PC-3 (cell line): ENCODE results near the gene GMNC. TPM values are rescaled to one million over a fixed set of nuclear protein-coding genes. Genes with fewer than 3 reads are reported as not detected.
A peak's percentile ranks its signal among the peaks of the same experiment; 100 is the strongest.

Source experiments
- ATAC-seq: fragments of 200-7000 bp; cut with Tn5 transposase; 2 replicates; pipeline ENCODE4 v1.9.1; 2020; ENCODE audit warnings: mild to moderate bottlenecking, moderate library complexity
- BruUV-seq: library from RNA; stranded (reverse); fragments of 400-500 nt; replicated peaks from 2 replicates; lab custom pipeline; 2021; lab: Mats Ljungman, UMichigan
- CTCF ChIA-PET: fragments of 300-600 bp; sonication (Branson Sonifier 250); formaldehyde crosslinking; loops from one replicate; lab custom pipeline; 2022; ENCODE audit warnings: antibody characterized with exemption; lab: Charles Lee
- POLR2A ChIA-PET: fragments of 300-600 bp; sonication (Branson Sonifier 250); formaldehyde crosslinking; loops from one replicate; lab custom pipeline; 2022; ENCODE audit warnings: antibody characterized with exemption; ENCODE audit not compliant: unreplicated experiment; lab: Charles Lee
- DNase-seq: peaks from one replicate; pipeline ENCODE4 v3.0.0-alpha.2; 2015
- H2AFZ ChIP-seq: fragments of 300-600 bp; sonication (generic); 2 replicates; pipeline ENCODE4 v1.6.0; 2016; ENCODE audit warnings: antibody characterized with exemption, low read length
- H3F3A ChIP-seq: fragments of 300-600 bp; sonication (generic); one replicate; pipeline ENCODE4 v1.6.0; 2017; ENCODE audit warnings: antibody characterized with exemption, low read length, control low read depth, mild to moderate bottlenecking; ENCODE audit not compliant: unreplicated experiment
- H3K27ac ChIP-seq: fragments of 300-600 bp; sonication (generic); 2 replicates; pipeline ENCODE4 v1.5.1; 2016; ENCODE audit warnings: mild to moderate bottlenecking, low read length
- H3K27me3 ChIP-seq: fragments of 300-600 bp; sonication (generic); 2 replicates; pipeline ENCODE4 v1.6.1; 2016; ENCODE audit warnings: low read length, mixed read lengths
- H3K36me3 ChIP-seq: fragments of 300-600 bp; sonication (generic); 2 replicates; pipeline ENCODE4 v1.6.1; 2016; ENCODE audit warnings: low read depth, mixed run types, low read length, mixed read lengths
- H3K4me1 ChIP-seq: fragments of 300-600 bp; sonication (generic); 2 replicates; pipeline ENCODE4 v1.5.1; 2016; ENCODE audit warnings: low read length; ENCODE audit not compliant: insufficient read depth
- H3K4me2 ChIP-seq: fragments of 300-600 bp; sonication (generic); 2 replicates; pipeline ENCODE4 v1.6.0; 2016; ENCODE audit warnings: low read length
- H3K4me3 ChIP-seq: fragments of 300-600 bp; sonication (generic); 2 replicates; pipeline ENCODE4 v1.5.1; 2016; ENCODE audit warnings: mild to moderate bottlenecking, low read length, mixed read lengths
- H3K79me2 ChIP-seq: fragments of 300-600 bp; sonication (generic); 2 replicates; pipeline ENCODE4 v1.6.1; 2017; ENCODE audit warnings: low read length, mixed read lengths
- H3K9ac ChIP-seq: fragments of 300-600 bp; sonication (generic); 2 replicates; pipeline ENCODE4 v1.6.0; 2016; ENCODE audit warnings: mild to moderate bottlenecking, low read length
- H3K9me2 ChIP-seq: fragments of 300-600 bp; sonication (generic); replicated peaks from 2 replicates; pipeline ENCODE4 v1.6.1; 2016; ENCODE audit warnings: mixed run types, low read length, mixed read lengths
- H3K9me3 ChIP-seq: fragments of 300-600 bp; sonication (generic); 2 replicates; pipeline ENCODE4 v1.6.1; 2016; ENCODE audit warnings: low read length, mixed read lengths
- H4K20me1 ChIP-seq: fragments of 300-600 bp; sonication (generic); 2 replicates; pipeline ENCODE4 v1.6.1; 2016; ENCODE audit warnings: low read length, mixed read lengths
- EZH2 ChIP-seq: fragments of 300-600 bp; sonication (generic); IDR thresholded peaks from one replicate; pipeline ENCODE4 v1.6.1; 2017; ENCODE audit warnings: antibody characterized with exemption, mild to moderate bottlenecking, low read length; ENCODE audit not compliant: unreplicated experiment
- EZH2phosphoT487 ChIP-seq: fragments of 300-600 bp; sonication (generic); IDR thresholded peaks from 2 replicates; pipeline ENCODE4 v1.6.1; 2018; ENCODE audit warnings: mild to moderate bottlenecking, antibody characterized with exemption, low read length, borderline replicate concordance
- intact Hi-C: fragments of 100-400 bp; cut with micrococcal nuclease; formaldehyde crosslinking; loops from 2 replicates; pipeline ENCODE4 v1.9.0; 2023
- total RNA-seq: library from RNA; depleted of rRNA; stranded (reverse); fragments of >200 nt; gene quantifications from 2 replicates; pipeline ENCODE4 v1.2.3, GENCODE V29; 2014
- TF ChIP-seq, protein P1 (sequence below): fragments of 300-600 bp; sonication (generic); conservative IDR thresholded peaks from 2 replicates; pipeline ENCODE4 v1.5.1; 2017; ENCODE audit warnings: antibody characterized with exemption, low read depth, mild to moderate bottlenecking, low read length

GMNC gene
- total RNA-seq, 1 experiment from 2014 or later = not detected

GRCh38 chr3:190870127-190870526 is 7.6 kb upstream of the GMNC start:
- intact Hi-C loops = no loop called here
- POLR2A ChIA-PET = no interaction called here

DNA sequence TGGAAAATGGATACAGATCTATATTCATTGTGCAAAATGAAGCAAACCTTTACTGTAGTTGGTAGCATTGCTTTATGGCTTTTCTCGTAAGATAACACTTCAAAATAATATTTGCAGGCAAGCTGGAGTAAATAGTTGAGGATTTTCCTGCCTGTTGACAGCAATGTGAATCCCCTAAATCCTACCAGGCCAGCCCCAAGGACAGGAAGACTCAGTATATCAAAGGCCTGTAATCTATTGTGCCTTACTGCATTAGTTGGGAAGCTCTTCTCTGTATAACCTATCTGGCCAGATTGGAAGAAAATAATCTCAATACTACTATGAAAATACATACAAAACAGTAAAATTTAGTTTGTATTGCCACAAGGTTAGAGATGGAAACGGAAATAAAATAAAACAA is 4.6 kb upstream of the GMNC start:
- intact Hi-C loops = loop anchor here (10.0 kb wide), 1 partner anchor 352 kb away; the partner anchor contains the start of gene IL1RAP
- Histone ChIP-seq H3K9me2 (no peaks in the 10 kb centered on the region), H2AFZ (no peak overlapping the region), H3K4me2 (no peak overlapping the region), H3K36me3 (no peaks in the 10 kb centered on the region), H3K79me2 (no peaks in the 10 kb centered on the region), H3K4me1 (no peaks in the 10 kb centered on the region), H3K27me3 (no peaks in the 10 kb centered on the region), H3K9ac (no peak overlapping the region), H3F3A (no peaks in the 10 kb centered on the region), H3K27ac (no peak overlapping the region), H3K9me3 (no peaks in the 10 kb centered on the region), H4K20me1 (no peaks in the 10 kb centered on the region), H3K4me3 (no peak overlapping the region)
- DNase-seq = no peak
- no peak for TF ChIP-seq EZH2phosphoT487
- no peak for ATAC-seq
- no TSS peak for BruUV-seq
- POLR2A ChIA-PET = no interaction called here
- CTCF ChIA-PET = interaction anchor here (2.0 kb wide), 1 partner anchor 166 kb away, joined by 8 read pairs; no protein-coding TSS in a partner anchor

More at GRCh38 chr3:190870127-190870526, 7.6 kb upstream of the GMNC start:
- H3K9me2 ChIP-seq = no peaks in the 10 kb centered on the region
- no peaks in the 10 kb centered on the region for H3K79me2 ChIP-seq
- no peak overlapping the region for H3K4me3 ChIP-seq
- no peak overlapping the region for H3K9ac ChIP-seq
- no peak for ATAC-seq
- no peak for DNase-seq
- H3K4me1 ChIP-seq = no peaks in the 10 kb centered on the region
- CTCF ChIA-PET = no interaction called here
- H3K36me3 ChIP-seq = no peaks in the 10 kb centered on the region
- no peaks in the 10 kb centered on the region for H4K20me1 ChIP-seq
- BruUV-seq = no TSS peak
- H3F3A ChIP-seq = no peaks in the 10 kb centered on the region
- H3K9me3 ChIP-seq = no peaks in the 10 kb centered on the region
- H2AFZ ChIP-seq = no peak overlapping the region
- TF ChIP-seq EZH2phosphoT487 (no peak), EZH2 (no peak)
- TF ChIP-seq, protein P1, sequence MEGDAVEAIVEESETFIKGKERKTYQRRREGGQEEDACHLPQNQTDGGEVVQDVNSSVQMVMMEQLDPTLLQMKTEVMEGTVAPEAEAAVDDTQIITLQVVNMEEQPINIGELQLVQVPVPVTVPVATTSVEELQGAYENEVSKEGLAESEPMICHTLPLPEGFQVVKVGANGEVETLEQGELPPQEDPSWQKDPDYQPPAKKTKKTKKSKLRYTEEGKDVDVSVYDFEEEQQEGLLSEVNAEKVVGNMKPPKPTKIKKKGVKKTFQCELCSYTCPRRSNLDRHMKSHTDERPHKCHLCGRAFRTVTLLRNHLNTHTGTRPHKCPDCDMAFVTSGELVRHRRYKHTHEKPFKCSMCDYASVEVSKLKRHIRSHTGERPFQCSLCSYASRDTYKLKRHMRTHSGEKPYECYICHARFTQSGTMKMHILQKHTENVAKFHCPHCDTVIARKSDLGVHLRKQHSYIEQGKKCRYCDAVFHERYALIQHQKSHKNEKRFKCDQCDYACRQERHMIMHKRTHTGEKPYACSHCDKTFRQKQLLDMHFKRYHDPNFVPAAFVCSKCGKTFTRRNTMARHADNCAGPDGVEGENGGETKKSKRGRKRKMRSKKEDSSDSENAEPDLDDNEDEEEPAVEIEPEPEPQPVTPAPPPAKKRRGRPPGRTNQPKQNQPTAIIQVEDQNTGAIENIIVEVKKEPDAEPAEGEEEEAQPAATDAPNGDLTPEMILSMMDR = no peak
- H3K4me2 ChIP-seq = no peak overlapping the region
- no peak overlapping the region for H3K27ac ChIP-seq
- H3K27me3 ChIP-seq = no peaks in the 10 kb centered on the region

GRCh38 chr3:190865828-190866227 is 3.3 kb upstream of the GMNC start:
- H3K4me1 ChIP-seq = no peaks in the 10 kb centered on the region
- CTCF ChIA-PET = interaction anchor here (0.7 to 2.0 kb wide), 2 partner anchors 165 to 472 kb away, joined by 3 to 8 read pairs; no protein-coding TSS in a partner anchor
- H3K79me2 ChIP-seq = no peaks in the 10 kb centered on the region
- H3K36me3 ChIP-seq = no peaks in the 10 kb centered on the region
- TF ChIP-seq EZH2 = no peak
- TF ChIP-seq, protein P1 = peak; percentile 59
- intact Hi-C loops = loop anchor here (10.0 kb wide), 1 partner anchor 351 kb away; the partner anchor contains the start of gene IL1RAP
- H3K27ac ChIP-seq = no peak overlapping the region
- no peak overlapping the region for H3K4me2 ChIP-seq
- no peaks in the 10 kb centered on the region for H3K9me3 ChIP-seq
- DNase-seq (peak; percentile 72), ATAC-seq (peak; percentile 40)
- no peaks in the 10 kb centered on the region for H3K9me2 ChIP-seq
- no peak overlapping the region for H3K9ac ChIP-seq
- BruUV-seq = no TSS peak
- H2AFZ ChIP-seq = no peak overlapping the region
- H4K20me1 ChIP-seq = no peaks in the 10 kb centered on the region
- H3K4me3 ChIP-seq = no peak overlapping the region
- H3F3A ChIP-seq = no peaks in the 10 kb centered on the region
- no peaks in the 10 kb centered on the region for H3K27me3 ChIP-seq
- POLR2A ChIA-PET = no interaction called here
